Sigmoid colon (tissue), 7 donors: ENCODE measurements around the gene ACTG1. TPM values are rescaled to one million over a fixed set of nuclear protein-coding genes. Genes with fewer than 3 reads are reported as not detected.
A peak's percentile ranks its signal among the peaks of the same experiment; 100 is the strongest.

Experiments
- DNase-seq: peaks from one replicate; pipeline ENCODE4 v3.0.0-alpha.2; 2019
- H3K27ac ChIP-seq, 4 donors: fragments of 200-600 bp; sonication (generic); one replicate each; pipeline ENCODE4 v1.5.1; 2016 to 2019; ENCODE audit warnings: mild to moderate bottlenecking in 1 of 4
- H3K27me3 ChIP-seq, 3 donors: fragments of 200-600 bp; sonication (generic); one replicate each; pipeline ENCODE4 v1.5.1; 2019; ENCODE audit warnings: mild to moderate bottlenecking in 1 of 3
- H3K36me3 ChIP-seq, 4 donors: fragments of 200-600 bp; sonication (generic); one replicate each; pipeline ENCODE4 v1.5.1; 2016 to 2019
- H3K4me1 ChIP-seq, 4 donors: fragments of 200-600 bp; sonication (generic); one replicate each; pipeline ENCODE4 v1.5.1; 2017 to 2019
- H3K4me3 ChIP-seq, 4 donors: fragments of 200-600 bp; sonication (generic); one replicate each; pipeline ENCODE4 v1.5.1; 2017 to 2019; ENCODE audit warnings: mild to moderate bottlenecking in 2 of 4, moderate library complexity in 1 of 4
- H3K9me3 ChIP-seq, 4 donors: fragments of 200-600 bp in 3 of 4; sonication (generic) in 3 of 4; one replicate each; pipeline versions ENCODE4 v1.5.1 to v1.6.1; 2013 to 2019
- CTCF ChIP-seq, 4 experiments: fragments of 450-650 bp in 3 of 4; fragments of 200-600 bp in 1 of 4; IDR thresholded peaks; one replicate each; pipeline ENCODE4 v1.5.1; 2016 to 2019; ENCODE audit warnings: antibody characterized with exemption in 4 of 4, mild to moderate bottlenecking in 3 of 4, moderate library complexity in 2 of 4
- EP300 ChIP-seq, 4 donors: sonication (generic); formaldehyde crosslinking; IDR thresholded peaks; one replicate each; pipeline ENCODE4 v1.6.1; 2017; ENCODE audit warnings: antibody characterized with exemption in 4 of 4
- POLR2A ChIP-seq, 2 donors: fragments of 450-650 bp; IDR thresholded peaks; one replicate each; pipeline ENCODE4 v1.6.1; 2016; ENCODE audit warnings: antibody characterized with exemption in 2 of 2, mild to moderate bottlenecking in 2 of 2, moderate library complexity in 2 of 2
- POLR2AphosphoS5 ChIP-seq, 4 donors: sonication (generic); formaldehyde crosslinking; IDR thresholded peaks; one replicate each; pipeline ENCODE4 v1.6.1; 2017; ENCODE audit warnings: antibody characterized with exemption in 4 of 4
- WGBS, 2 donors: extraction: QIAGEN DNeasy Blood & Tissue Kit; methylation state at CpG; one replicate each; pipeline ENCODE4 v1.1.7; 2013; 5-methylcytosine and 5-hydroxymethylcytosine counted together
- intact Hi-C: fragments of 100-400 bp; cut with DNase I; formaldehyde crosslinking; loops from one replicate; pipeline ENCODE4 v1.15.1; 2023
- polyA plus RNA-seq, 3 donors: library from polyadenylated mRNA; stranded (reverse); fragments of 200-250 nt; gene quantifications; one replicate each; pipeline ENCODE4 v1.2.3, GENCODE V29; 2013
- total RNA-seq, 4 donors: library from RNA; depleted of rRNA; stranded (reverse); fragments of >200 nt; gene quantifications; one replicate each; pipeline ENCODE4 v1.1.0, GENCODE V29; 2016
- donor health status: healthy with polysubstance abuse.
- donor health status: Bipolar disorder and iron deficiency.
- donor health status: healthy.

The ACTG1 gene
- total and polyA plus RNA-seq, 7 donors: 1,038 to 4,527 (median 2,003) TPM

- no peak for DNase-seq
- H3K27ac ChIP-seq: no peak overlapping the region
- H3K4me3 ChIP-seq: no peak overlapping the region
- intact Hi-C loops: no loop called here
- no peaks in the 10 kb centered on the region for H3K36me3 ChIP-seq
- peaks cover 0 to 26% (median 22%) of the 10 kb centered on the region in 4 donors for H3K4me1 ChIP-seq
- peaks cover 0 to 10% (median 4%) of the 10 kb centered on the region in 3 donors for H3K27me3 ChIP-seq
- H3K9me3 ChIP-seq: no peaks in the 10 kb centered on the region
- TF ChIP-seq CTCF (IDR thresholded peaks at IDR 0.05) (no peak), EP300 (IDR thresholded peaks at IDR 0.05) (no peak), POLR2A (IDR thresholded peaks at IDR 0.05) (no peak), POLR2AphosphoS5 (IDR thresholded peaks at IDR 0.05) (no peak)
- WGBS, 2 donors: 78 to 85% methylated on average over 27 of the region's 27 CpGs
Observed at GRCh38 chr17:81489012-81489997, 23.3 kb downstream of the ACTG1 start.

DNA sequence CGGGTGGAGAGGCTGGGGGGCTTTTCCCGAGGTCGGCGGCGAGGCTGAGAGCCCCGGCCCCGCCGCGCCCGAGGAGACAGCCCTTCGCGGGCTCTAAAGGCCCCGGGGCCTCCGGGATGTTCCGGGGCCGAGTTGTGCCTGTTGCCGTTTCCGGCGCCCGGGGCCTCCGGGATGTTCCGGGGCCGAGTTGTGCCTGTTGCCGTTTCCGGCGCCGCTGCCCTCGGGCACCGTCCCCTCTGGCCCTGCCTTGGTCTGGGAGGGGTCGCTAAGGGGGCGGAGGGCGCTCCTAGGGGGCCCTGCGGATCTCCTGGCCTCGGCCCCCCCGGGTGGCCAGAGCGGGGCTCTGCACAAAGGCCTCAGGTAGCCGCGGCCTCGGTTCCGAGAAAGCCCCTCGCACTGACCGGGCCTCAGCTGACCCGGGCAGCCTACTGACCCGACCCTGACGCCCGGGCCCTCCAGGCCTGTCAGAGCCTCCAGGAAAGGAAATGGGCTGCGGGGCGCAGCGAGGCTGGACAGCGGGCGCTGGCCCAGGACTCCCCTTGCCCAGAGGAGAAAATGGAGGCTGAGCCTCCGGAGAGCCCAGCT is 24.2 kb downstream of the ACTG1 start:
- WGBS, 2 donors: 10 to 12% methylated on average over 52 of the region's 52 CpGs
- no peak for DNase-seq
- Histone ChIP-seq H3K27ac (peak overlapping the region; percentile 74 to 90 (median 80)), H3K9me3 (no peaks in the 10 kb centered on the region), H3K4me1 (peaks cover 0 to 34% (median 31%) of the 10 kb centered on the region in 4 donors), H3K4me3 (peak overlapping the region; percentile 62 to 79 (median 66)), H3K27me3 (peaks cover 0 to 10% (median 4%) of the 10 kb centered on the region in 3 donors), H3K36me3 (no peaks in the 10 kb centered on the region)
- TF ChIP-seq CTCF (IDR thresholded peaks at IDR 0.05) (no peak), POLR2A (IDR thresholded peaks at IDR 0.05) (no peak), EP300 (IDR thresholded peaks at IDR 0.05) (no peak), POLR2AphosphoS5 (IDR thresholded peaks at IDR 0.05) (no peak)
- intact Hi-C loops: no loop called here

DNA sequence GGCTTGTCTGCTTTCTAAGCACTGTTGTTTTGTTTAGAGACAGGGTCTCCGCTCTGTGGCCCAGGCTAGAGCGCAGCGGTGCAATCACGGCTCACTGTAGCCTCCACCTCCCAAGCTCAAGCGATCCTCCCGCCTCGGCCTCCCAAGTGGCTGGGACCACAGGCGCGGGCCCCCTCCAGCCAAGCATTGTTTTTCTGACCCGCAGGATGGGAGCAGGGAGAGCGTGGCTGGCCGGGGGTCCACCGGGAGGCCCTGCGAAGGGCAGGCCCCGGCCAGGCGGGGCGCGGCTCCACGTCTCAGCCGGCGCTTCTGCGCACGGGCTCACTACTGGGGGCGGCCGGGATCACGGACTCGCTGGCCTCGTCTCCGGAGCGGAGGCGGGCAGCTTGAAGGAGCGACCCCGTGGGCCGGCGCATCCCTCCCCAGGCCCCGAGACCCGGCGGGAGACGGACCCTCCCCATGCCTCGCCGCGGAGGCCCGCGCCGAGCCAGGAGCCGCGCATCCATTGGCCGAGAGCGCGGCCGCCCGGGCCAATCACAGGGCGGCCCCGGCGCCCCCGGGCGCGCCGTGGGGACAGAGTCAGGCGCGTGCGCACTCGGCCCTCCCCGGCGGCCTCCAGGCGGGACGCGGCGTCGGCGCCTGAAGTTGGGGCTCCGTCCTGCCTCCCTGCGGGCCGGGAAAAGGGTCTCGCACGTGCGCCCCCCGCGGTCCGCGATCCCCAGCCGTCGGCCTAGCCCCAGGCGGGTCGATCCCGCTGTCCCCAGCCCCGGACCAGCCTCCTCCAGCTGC is 24.9 kb downstream of the ACTG1 start:
- Histone ChIP-seq H3K27me3 (peaks cover 0 to 10% (median 4%) of the 10 kb centered on the region in 3 donors), H3K36me3 (no peaks in the 10 kb centered on the region), H3K4me3 (peak overlapping the region; percentile 62 to 79 (median 66)), H3K4me1 (peaks cover 0 to 36% (median 33%) of the 10 kb centered on the region in 4 donors), H3K27ac (peak overlapping the region; percentile 74 to 90 (median 80)), H3K9me3 (no peaks in the 10 kb centered on the region)
- 6% methylated on average over 87 of the region's 87 CpGs for WGBS, 2 donors
- peak; percentile 90 for DNase-seq
- intact Hi-C loops: no loop called here
- TF ChIP-seq EP300 (IDR thresholded peaks at IDR 0.05) (no peak), CTCF (IDR thresholded peaks at IDR 0.05) (no peak), POLR2A (IDR thresholded peaks at IDR 0.05) (peak; percentile 64 to 65), POLR2AphosphoS5 (IDR thresholded peaks at IDR 0.05) (peak; percentile 52 to 94 (median 73))

DNA sequence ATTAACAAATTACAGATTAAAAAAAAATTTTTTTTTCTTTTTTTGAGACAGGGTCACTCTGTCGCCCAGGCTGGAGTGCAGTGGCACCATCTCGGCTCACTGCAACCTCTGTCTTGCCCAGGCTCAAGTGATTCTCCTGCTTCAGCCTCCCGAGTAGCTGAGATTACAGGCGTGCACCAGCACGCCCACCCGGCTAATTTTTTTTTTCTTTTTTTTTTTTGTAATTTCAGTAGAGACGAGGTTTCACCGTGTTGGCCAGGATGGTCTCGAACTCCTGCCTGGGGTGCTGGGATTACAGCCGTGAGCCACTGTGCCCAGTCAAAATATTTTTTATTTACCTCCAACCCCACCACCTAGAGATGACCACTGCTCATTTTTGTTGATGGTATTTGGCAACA is 25.5 kb downstream of the ACTG1 start:
- peaks cover 0 to 37% (median 34%) of the 10 kb centered on the region in 4 donors for H3K4me1 ChIP-seq

More for the DNA sequence above, 25.5 kb downstream of the ACTG1 start:
- peak overlapping the region in 2 of 4 donors; percentile 63 to 79 for H3K4me3 ChIP-seq
- no peaks in the 10 kb centered on the region for H3K9me3 ChIP-seq
- no peak for DNase-seq
- no peak overlapping the region for H3K27ac ChIP-seq
- peaks cover 0 to 10% (median 4%) of the 10 kb centered on the region in 3 donors for H3K27me3 ChIP-seq
- WGBS, 2 donors: 80 to 87% methylated on average over 10 of the region's 10 CpGs
- H3K36me3 ChIP-seq: no peaks in the 10 kb centered on the region
- intact Hi-C loops: no loop called here
- TF ChIP-seq POLR2AphosphoS5 (IDR thresholded peaks at IDR 0.05) (no peak), CTCF (IDR thresholded peaks at IDR 0.05) (no peak), POLR2A (IDR thresholded peaks at IDR 0.05) (no peak), EP300 (IDR thresholded peaks at IDR 0.05) (no peak)
